Activated CD4-positive, alpha-beta T cell treated with anti-CD3 and anti-CD28 coated beads, Interleukin-2, amount 50 U/mL, for 16 hours (primary cell): ENCODE results near the gene GPX6.
"Not testable (repeated sequence)": the region's sequence is repeated elsewhere in the genome, so short reads cannot be mapped to it uniquely, and the experiment has no call there.

Experiments
- DNase-seq: peaks from one replicate; pipeline ENCODE4 v3.0.0-alpha.2; 2020

Gene GPX6

GRCh38 chr6:28478518-28478917 lies 37.1 kb downstream of the GPX6 start:
- DNase-seq = no peak

DNA sequence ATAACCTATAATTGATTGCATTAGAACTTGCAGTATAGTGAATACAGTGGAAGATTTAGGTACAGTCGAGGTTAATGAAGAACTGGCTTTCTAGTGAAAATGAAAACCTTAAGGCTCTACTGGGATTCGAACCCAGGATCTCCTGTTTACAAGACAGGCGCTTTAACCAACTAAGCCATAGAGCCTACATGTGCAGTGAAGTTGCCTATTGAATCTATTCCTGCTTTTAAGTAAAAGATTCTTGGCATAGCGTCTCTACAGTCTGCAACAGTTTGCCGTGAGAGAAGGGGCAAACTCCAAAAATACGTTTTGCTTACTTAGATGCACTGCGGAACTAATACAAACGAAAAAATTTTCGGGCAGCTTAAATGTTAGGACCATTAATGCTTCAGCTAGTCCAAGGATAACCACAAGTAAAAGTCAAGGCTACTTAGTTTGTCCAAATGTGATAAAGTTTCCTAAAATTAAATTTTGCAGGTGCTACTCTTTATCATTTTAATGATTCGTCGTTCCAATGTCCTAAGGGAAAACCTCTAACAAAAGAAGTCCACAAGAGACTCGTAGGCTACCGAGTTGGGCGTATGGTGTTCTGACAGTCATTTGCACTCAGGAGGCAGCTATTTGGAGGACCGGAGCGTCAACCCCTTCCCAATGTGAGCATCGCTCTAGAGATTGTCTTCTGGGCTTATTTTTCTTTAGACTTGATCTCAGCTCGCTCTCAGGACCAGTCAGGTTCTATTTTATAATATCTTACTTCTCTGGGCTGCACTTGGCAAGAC lies 41.0 kb downstream of the GPX6 start:
- peak; percentile 86 for DNase-seq

DNA sequence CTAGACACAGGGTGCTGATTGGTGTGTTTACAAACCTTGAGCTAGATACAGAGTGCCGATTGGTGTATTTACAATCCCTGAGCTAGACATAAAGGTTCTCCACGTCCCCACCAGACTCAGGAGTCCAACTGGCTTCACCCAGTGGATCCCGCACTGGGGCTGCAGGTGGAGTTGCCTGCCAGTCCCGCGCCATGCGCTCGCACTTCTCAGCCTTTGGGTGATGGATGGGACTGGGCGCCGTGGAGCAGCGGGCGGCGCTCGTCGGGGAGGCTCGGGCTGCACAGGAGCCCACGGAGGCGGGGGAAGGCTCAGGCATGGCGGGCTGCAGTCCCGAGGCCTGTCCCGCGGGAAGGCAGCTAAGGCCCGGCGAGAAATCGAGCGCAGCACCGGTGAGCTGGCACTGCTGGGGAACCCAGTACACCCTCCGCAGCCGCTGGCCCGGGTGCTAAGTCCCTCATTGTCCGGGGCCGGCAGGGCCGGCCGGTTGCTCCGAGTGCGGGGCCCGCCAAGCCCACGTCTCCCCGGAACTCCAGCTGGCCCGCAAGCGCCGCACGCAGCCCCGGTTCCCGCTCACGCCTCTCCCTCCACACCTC lies 46.3 kb downstream of the GPX6 start:
- not testable (repeated sequence) for DNase-seq

GRCh38 chr6:28468056-28468455 lies 47.5 kb downstream of the GPX6 start:
- DNase-seq = no peak

- peak; percentile 42 for DNase-seq
Measured at GRCh38 chr6:28462401-28462800, 53.2 kb downstream of the GPX6 start.

- DNase-seq = no peak
Measured at GRCh38 chr6:28458568-28458967, 57.0 kb downstream of the GPX6 start.
